NCI-H128 (cell line): Measurements from ENCODE around the gene SLIT3.
"Not testable (repeated sequence)": the region's sequence is repeated elsewhere in the genome, so short reads cannot be mapped to it uniquely, and the experiment has no call there.

Experiments
- DNase-seq: peaks from one replicate; lab custom pipeline; 2025; ENCODE audit not compliant: unreplicated experiment; lab: John Stamatoyannopoulos, UW

SLIT3 gene

GRCh38 chr5:169116961-169117461, 183.9 kb downstream of the SLIT3 start:
- DNase-seq: no peak

GRCh38 chr5:169115461-169116124, 185.3 kb downstream of the SLIT3 start:
- DNase-seq: no peak

GRCh38 chr5:169114466-169115065, 186.4 kb downstream of the SLIT3 start:
- no peak for DNase-seq

GRCh38 chr5:169112016-169112415, 188.9 kb downstream of the SLIT3 start:
- no peak for DNase-seq

GRCh38 chr5:169106911-169107706, 193.8 kb downstream of the SLIT3 start:
- no peak for DNase-seq

GRCh38 chr5:169105582-169105981, 195.4 kb downstream of the SLIT3 start:
- not testable (repeated sequence) for DNase-seq

- no peak for DNase-seq
Observed at GRCh38 chr5:169104937-169105494, 195.9 kb downstream of the SLIT3 start.

GRCh38 chr5:169103586-169104181, 197.3 kb downstream of the SLIT3 start:
- DNase-seq: no peak

GRCh38 chr5:169101966-169102365, 199.0 kb downstream of the SLIT3 start:
- no peak for DNase-seq

GRCh38 chr5:169100735-169101075, 200.2 kb downstream of the SLIT3 start:
- DNase-seq: no peak

- DNase-seq: no peak
Observed at GRCh38 chr5:169099801-169100734, 200.9 kb downstream of the SLIT3 start.

- DNase-seq: no peak
Observed at GRCh38 chr5:169098331-169099121, 202.4 kb downstream of the SLIT3 start.

GRCh38 chr5:169097374-169098326, 203.3 kb downstream of the SLIT3 start:
- DNase-seq: no peak

GRCh38 chr5:169095976-169096375, 205.0 kb downstream of the SLIT3 start:
- DNase-seq: no peak

GRCh38 chr5:169095410-169095960, 205.5 kb downstream of the SLIT3 start:
- DNase-seq: no peak

- DNase-seq: no peak
Observed at GRCh38 chr5:169094586-169095409, 206.1 kb downstream of the SLIT3 start.

- DNase-seq: no peak
Observed at GRCh38 chr5:169091396-169091980, 209.5 kb downstream of the SLIT3 start.
